AML-193 (cell line): ENCODE measurements around the gene PVRIG.
"Not testable (repeated sequence)": the region's sequence is repeated elsewhere in the genome, so short reads cannot be mapped to it uniquely, and the experiment has no call there.

ENCODE experiments used
- DNase-seq, 2 experiments: peaks; one replicate each; lab custom pipeline; 2025; lab: John Stamatoyannopoulos, UW

PVRIG gene

DNA sequence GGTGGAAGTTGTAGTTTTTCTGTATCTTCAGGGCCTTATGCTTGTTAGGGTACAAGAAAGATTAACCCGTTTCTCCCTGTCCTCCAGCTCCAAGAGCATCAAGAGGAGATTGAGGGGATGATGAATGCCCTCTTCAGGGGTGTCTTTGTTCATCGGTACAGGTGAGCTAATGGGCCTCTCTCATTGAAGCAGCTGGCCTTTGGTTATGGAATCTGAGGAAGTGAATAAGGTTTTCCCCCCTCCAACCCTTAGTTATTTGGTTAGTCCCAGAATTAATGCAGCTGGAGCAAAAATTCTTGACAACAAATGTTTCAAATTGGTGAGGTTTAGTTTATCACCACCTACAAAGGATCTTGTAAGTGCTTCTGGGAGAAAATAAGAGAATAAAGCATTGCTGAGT, 24.5 kb upstream of the PVRIG start:
- no peak for DNase-seq

DNA sequence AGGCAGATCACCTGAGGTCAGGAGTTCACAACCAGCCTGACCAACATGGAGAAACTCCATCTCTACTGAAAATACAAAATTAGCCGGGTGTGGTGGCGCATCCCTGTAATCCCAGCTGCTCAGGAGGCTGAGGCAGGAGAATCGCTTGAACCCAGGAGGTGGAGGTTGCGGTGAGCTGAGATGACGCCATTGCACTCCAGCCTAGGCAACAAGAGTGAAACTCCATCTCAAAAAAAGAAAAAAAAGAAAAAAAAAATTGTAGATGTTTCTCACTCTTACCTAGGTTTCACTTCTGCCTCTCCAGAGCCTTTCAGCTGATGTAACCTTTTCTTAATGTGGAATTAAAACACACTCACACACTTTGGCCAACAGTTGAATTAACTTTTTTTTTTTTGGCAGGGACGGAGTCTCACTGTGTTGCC, 23.8 kb upstream of the PVRIG start:
- not testable (repeated sequence) for DNase-seq

DNA sequence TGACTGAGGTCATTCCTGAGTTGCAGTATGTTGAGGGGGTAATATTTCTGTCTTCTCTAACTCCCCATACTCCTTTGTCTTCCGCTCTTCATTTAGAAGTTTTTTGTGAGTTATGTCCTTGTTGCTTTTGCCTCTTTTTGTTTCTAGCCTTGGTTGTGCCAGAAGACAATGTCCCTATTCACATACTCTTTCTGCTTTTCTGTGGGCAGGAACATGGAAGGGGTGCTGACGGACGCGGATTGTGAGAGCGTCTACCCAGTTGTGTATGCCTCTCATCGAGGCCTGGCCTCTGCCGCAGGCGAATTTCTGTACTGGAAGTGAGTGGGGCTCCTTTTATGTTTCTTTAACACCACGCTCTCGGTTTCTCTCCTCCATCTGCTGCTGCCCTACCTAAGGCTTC, 21.5 kb upstream of the PVRIG start:
- DNase-seq: no peak

DNA sequence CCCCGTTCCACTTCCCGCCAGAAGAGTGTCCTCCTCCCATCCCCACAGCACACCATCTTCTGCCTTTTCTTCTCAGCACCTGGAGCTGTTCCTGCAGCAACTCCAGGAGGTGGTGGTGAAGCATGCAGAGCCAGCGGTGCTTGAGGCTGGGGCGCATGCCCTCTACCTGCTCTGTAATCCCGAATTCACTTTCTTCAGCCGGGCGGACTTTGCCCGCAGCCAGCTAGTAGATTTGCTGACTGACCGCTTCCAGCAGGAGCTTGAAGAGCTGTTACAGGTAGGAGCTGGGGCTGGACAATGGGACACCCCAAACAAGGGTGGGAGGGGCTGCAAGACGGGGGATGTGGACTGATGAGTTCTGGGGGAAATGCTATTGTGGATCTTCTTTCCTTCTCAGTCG, 19.1 kb upstream of the PVRIG start:
- no peak for DNase-seq

DNA sequence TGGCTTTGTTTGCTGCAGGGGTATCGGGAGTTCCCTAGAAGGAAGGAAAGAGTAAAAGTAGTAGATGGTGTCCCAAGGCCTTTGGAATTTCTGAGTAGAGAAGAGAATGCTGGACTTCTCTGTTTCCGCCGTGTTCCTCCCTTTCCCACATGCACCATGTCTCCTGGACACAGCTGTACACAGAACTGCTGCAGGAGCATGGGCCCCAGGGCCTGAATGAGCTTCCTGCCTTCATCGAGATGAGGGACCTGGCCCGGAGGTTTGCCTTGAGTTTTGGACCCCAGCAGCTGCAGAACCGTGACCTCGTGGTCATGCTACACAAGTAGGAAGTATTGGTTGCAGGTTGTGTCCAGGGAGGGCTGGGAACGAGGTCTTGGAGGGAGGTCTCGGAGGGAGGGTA, 15.3 kb upstream of the PVRIG start:
- DNase-seq: no peak

DNA sequence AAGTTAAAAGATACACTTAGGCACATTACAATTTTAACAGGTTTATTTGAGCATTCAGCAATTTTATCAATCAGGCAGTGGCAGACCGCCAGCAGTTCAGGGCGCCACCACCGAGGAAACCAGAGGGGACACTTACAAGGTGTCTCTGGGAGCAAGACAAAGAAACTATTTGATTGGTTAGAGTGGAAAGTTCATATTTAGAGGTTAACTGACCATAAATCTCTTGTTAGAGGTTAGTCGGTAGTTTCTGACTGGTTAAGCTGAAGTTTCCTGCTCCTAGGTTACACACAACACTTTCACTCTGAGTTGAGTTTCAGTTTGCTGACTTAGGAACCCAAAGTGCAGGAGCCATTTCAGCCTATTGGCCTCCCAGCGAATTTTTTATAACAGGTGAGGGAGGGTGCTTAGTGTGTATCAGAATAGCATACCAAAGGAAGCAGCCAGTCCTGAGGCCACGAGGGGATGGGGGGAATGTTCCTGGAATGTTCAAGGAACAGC, 10.8 kb upstream of the PVRIG start:
- DNase-seq: no peak

DNA sequence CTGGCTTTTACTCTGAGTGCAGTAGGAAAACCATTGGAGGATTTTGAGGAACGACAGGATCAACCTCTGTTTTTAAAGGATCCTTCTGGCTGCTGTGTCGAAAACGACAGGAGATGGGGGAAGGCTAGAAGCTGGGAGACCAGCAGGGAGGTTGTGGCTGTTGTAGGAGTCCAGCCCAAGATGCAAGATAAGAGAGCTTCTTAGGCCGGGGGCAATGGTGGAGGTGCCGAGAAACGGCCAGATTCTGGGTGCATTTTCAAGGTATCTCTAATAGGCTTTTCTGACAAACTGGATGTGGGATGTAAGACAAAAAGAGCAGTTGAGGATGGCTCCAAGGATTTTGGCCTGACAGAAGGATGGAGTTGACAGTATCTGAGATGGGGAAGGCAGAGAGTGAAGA, 10.3 kb upstream of the PVRIG start:
- no peak for DNase-seq

DNA sequence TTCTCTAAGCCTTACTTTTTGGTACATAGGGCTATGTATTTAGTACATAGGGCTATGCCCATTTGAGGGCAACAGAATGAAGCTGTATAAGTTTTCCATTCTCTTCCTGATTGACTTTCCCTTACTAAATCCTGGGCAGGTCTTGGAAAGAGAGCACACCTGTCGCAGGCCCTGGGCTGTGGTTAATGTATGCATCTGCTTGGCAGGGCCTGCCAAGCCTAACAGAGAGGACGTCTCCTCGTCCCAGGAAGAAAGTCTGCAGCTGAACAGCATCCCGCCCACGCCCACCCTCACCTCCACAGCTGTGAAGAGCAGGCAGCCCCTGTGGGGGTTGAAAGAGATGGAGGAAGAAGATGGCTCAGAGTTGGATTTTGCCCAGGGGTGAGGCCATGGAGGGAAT, 8.9 kb upstream of the PVRIG start:
- no peak for DNase-seq

GRCh38 chr7:100211342-100211780, 8.4 kb upstream of the PVRIG start:
- no peak for DNase-seq

- no peak for DNase-seq
Measured at GRCh38 chr7:100212631-100213286, 7.0 kb upstream of the PVRIG start.

- no peak for DNase-seq
Measured at GRCh38 chr7:100213672-100214071, 6.1 kb upstream of the PVRIG start.

DNA sequence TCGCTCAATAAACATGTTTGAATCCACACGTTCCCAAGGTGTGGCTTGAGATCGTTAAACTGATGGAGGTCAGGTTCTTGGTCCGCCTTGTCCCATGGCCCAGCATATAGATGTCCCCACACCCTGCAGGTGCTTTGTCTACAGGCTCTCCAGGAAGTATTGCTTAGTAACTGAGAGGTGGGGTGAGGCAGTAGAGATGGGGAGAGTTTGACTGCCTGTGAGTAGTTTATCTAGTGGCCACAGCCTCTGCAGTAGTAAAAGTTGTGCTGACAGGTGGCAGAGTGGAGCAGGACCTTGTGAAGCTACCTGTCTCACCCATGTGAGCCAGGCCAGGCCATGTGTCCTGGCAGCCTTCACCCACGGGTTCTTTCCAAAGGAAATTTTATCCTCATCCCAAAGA, 5.4 kb upstream of the PVRIG start:
- not testable (repeated sequence) for DNase-seq

- DNase-seq: no peak
Measured at GRCh38 chr7:100215895-100216294, 3.9 kb upstream of the PVRIG start.

GRCh38 chr7:100217934-100218333, 1.8 kb upstream of the PVRIG start:
- peak; percentile 13 to 46 for DNase-seq

DNA sequence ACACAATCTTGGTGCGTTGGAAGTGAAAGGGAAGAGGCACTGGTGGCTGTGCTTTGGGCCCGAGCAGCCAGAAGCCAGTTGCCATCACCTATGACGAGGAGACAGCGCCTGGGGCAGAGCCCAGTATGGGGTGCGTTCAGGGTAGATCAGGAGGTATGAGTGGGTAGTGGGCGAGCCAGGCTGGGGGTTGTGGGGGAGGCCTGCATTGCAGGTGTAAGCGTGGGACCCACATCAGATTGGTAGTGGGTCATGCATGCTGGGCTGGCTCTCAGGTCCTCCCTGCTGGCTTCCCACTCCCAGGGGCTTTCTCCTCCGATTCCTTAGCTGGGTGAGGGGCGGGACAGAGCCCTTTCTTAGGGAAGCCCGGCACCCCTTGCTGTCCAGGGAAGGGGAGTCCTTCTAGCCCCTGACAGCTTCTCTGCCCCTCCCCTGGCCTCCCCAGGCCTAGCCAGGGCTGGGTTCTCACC, 445 bp upstream of the PVRIG start:
- DNase-seq: no peak

DNA sequence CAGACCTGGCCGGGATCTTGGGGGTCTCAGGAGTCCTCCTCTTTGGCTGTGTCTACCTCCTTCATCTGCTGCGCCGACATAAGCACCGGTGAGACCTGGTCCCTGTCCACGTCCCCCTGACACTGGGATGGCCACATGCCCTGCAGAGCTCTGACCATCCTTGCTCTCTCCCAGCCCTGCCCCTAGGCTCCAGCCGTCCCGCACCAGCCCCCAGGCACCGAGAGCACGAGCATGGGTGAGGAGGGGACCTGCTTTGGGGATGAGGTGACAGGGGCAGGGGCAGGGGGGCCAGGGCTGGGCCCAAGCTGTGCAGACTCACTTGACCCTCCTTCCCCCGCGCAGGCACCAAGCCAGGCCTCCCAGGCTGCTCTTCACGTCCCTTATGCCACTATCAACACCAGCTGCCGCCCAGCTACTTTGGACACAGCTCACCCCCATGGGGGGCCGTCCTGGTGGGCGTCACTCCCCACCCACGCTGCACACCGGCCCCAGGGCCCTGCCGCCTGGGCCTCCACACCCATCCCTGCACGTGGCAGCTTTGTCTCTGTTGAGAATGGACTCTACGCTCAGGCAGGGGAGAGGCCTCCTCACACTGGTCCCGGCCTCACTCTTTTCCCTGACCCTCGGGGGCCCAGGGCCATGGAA, 959 bp downstream of the PVRIG start:
- DNase-seq: no peak

DNA sequence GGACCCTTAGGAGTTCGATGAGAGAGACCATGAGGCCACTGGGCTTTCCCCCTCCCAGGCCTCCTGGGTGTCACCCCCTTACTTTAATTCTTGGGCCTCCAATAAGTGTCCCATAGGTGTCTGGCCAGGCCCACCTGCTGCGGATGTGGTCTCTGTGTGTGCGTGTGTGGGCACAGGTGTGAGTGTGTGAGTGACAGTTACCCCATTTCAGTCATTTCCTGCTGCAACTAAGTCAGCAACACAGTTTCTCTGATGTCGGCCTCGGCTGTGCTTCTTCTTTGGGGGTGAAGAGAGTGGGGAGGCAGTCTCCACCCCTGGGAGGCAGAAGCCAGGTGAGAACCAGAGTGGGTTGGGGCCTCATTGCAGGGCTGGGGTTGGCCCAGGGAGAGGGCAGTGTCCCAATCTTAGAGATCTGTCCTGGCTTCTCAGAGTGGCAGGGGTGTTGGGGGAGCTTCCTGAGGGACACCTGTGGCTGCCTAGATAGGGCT, 1.5 kb downstream of the PVRIG start:
- no peak for DNase-seq

- no peak for DNase-seq
Measured at GRCh38 chr7:100221767-100222444, 2.2 kb downstream of the PVRIG start.

- no peak for DNase-seq
Measured at GRCh38 chr7:100222445-100223132, 2.8 kb downstream of the PVRIG start.

DNA sequence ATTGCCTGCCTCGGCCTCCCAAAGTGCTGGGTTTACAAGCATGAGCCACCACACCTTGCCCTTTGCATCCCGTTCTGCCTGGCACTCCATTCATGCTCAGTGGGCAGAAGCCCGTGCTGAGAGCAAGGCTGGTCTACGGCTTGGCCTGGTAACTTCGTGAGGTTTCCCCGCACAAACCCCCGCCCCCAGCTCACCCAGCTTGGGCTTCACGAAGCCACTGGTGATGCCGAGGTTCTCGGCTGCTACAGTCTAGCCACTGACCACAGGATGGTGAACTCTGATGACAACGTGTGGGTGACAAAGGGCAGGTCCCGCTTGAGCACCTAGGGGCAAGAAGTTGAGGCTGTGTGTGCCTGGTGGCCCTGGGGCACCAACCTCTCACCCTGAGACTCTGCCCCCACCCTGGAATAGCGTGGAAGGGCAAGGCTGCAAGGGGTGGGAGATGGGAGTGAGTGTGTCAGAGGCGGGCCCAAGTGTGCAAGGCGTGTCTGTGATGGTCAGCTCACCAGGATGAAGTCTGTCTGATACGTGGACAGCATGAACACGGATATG, 3.7 kb downstream of the PVRIG start:
- not testable (repeated sequence) for DNase-seq

DNA sequence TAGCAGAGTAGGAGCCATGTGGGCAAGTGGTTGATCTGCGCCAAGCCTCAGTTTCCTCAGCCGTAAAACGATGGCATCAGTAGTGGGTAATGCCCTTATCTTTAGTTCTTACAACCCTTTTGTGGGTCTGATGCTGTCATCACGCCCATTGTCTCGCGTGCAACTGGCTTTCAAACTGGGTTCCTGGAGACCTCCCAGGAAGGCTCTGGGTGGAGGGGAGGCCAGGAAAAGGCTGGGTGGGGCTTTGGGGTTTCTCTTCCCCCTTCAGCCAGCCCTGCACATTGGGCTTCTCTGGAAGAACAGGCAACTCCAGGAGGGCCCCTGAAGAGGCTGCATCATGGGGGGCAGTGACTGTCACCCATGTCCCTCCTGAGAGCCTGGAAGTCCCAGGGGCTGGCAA, 5.1 kb downstream of the PVRIG start:
- DNase-seq: not testable (repeated sequence)
